Measurements from ENCODE around the gene NFE2.
"Not testable (repeated sequence)": the region's sequence is repeated elsewhere in the genome, so short reads cannot be mapped to it uniquely, and the experiment has no call there.

NFE2 gene

GRCh38 chr12:54282949-54283593 lies 17.7 kb downstream of the NFE2 start:
- DNase-seq (ENCODE audit: low spot score), result no peak

- not testable (repeated sequence) for DNase-seq (ENCODE audit: low spot score)
Observed at GRCh38 chr12:54281694-54282093, 19.1 kb downstream of the NFE2 start.

GRCh38 chr12:54281261-54281638 lies 19.6 kb downstream of the NFE2 start:
- not testable (repeated sequence) for DNase-seq (ENCODE audit: low spot score)

- peak; percentile 95 for DNase-seq (ENCODE audit: low spot score)
Observed at GRCh38 chr12:54280468-54281260, 20.2 kb downstream of the NFE2 start, which contains the start of gene HNRNPA1. Gene HNRNPA1 (plus strand): TSS chr12:54280726. CDS start chr12:54280808, 82 bp downstream.

- DNase-seq (ENCODE audit: low spot score), result peak; percentile 100
Observed at GRCh38 chr12:54279632-54280467, 21.0 kb downstream of the NFE2 start, which contains the start of gene CBX5. Gene CBX5 (minus strand): TSS chr12:54280122. CDS start chr12:54257650, 22,472 bp downstream.

- no peak for DNase-seq (ENCODE audit: low spot score)
Observed at GRCh38 chr12:54279227-54279631, 21.6 kb downstream of the NFE2 start.

- peak; percentile 56 for DNase-seq (ENCODE audit: low spot score)
Observed at GRCh38 chr12:54277823-54278276, 23.0 kb downstream of the NFE2 start.

GRCh38 chr12:54276368-54276767 lies 24.4 kb downstream of the NFE2 start:
- no peak for DNase-seq (ENCODE audit: low spot score)

- DNase-seq (ENCODE audit: low spot score), result no peak
Observed at GRCh38 chr12:54273981-54274380, 26.8 kb downstream of the NFE2 start.

- no peak for DNase-seq (ENCODE audit: low spot score)
Observed at GRCh38 chr12:54272214-54272613, 28.6 kb downstream of the NFE2 start.

GRCh38 chr12:54270345-54270744 lies 30.5 kb downstream of the NFE2 start:
- no peak for DNase-seq (ENCODE audit: low spot score)

- DNase-seq (ENCODE audit: low spot score), result no peak
Observed at GRCh38 chr12:54266852-54267251, 34.0 kb downstream of the NFE2 start.

GRCh38 chr12:54265364-54265812 lies 35.4 kb downstream of the NFE2 start:
- DNase-seq (ENCODE audit: low spot score), result no peak

- DNase-seq (ENCODE audit: low spot score), result peak; percentile 16
Observed at GRCh38 chr12:54262403-54262925, 38.4 kb downstream of the NFE2 start.

- DNase-seq (ENCODE audit: low spot score), result no peak
Observed at GRCh38 chr12:54261815-54262402, 38.9 kb downstream of the NFE2 start.

GRCh38 chr12:54259194-54260011 lies 41.4 kb downstream of the NFE2 start:
- DNase-seq (ENCODE audit: low spot score), result peak; percentile 94

GRCh38 chr12:54258201-54258681 lies 42.6 kb downstream of the NFE2 start:
- peak; percentile 25 for DNase-seq (ENCODE audit: low spot score)

- DNase-seq (ENCODE audit: low spot score), result no peak
Observed at GRCh38 chr12:54257332-54257731, 43.5 kb downstream of the NFE2 start.

GRCh38 chr12:54253240-54253639 lies 47.6 kb downstream of the NFE2 start:
- no peak for DNase-seq (ENCODE audit: low spot score)

GRCh38 chr12:54251667-54252284 lies 49.0 kb downstream of the NFE2 start:
- DNase-seq (ENCODE audit: low spot score), result peak; percentile 66

All from AG20443 (cell line).